ENCODE data around the gene PNMA8A. TPM values are rescaled to one million over a fixed set of nuclear protein-coding genes. Genes with fewer than 3 reads are reported as not detected.
A peak's percentile ranks its signal among the peaks of the same experiment; 100 is the strongest.

Gene PNMA8A
- total RNA-seq, 1 donor from 2014 or later = 10.1 TPM

- no peak for DNase-seq (ENCODE audit: low spot score)
- Mint-ChIP-seq H3K27ac (ENCODE audit: unreplicated experiment) (no peak overlapping the region), H3K36me3 (ENCODE audit: low read depth) (peaks cover 4% of the 10 kb centered on the region), H3K27me3 (ENCODE audit: low read depth) (peaks cover 6% of the 10 kb centered on the region), H3K4me3 (ENCODE audit: unreplicated experiment) (no peak overlapping the region), H3K4me1 (ENCODE audit: low read depth) (peaks cover 5% of the 10 kb centered on the region), H3K9me3 (ENCODE audit: low read depth) (peaks cover 9% of the 10 kb centered on the region)
- no peak for TF ChIP-seq CTCF (IDR thresholded peaks at IDR 0.05)
These were observed 43.4 kb upstream of the PNMA8A start for GRCh38 chr19:46514589-46515289.

- no peak overlapping the region for H3K4me3 Mint-ChIP-seq (ENCODE audit: unreplicated experiment)
- H3K4me1 Mint-ChIP-seq (ENCODE audit: low read depth) = peaks cover 5% of the 10 kb centered on the region
- peaks cover 6% of the 10 kb centered on the region for H3K27me3 Mint-ChIP-seq (ENCODE audit: low read depth)
- H3K36me3 Mint-ChIP-seq (ENCODE audit: low read depth) = peaks cover 4% of the 10 kb centered on the region
- H3K27ac Mint-ChIP-seq (ENCODE audit: unreplicated experiment) = peak overlapping the region; percentile 3
- peak; percentile 93 for DNase-seq (ENCODE audit: low spot score)
- peak; percentile 99 for TF ChIP-seq CTCF (IDR thresholded peaks at IDR 0.05)
- peaks cover 9% of the 10 kb centered on the region for H3K9me3 Mint-ChIP-seq (ENCODE audit: low read depth)
These were observed 42.3 kb upstream of the PNMA8A start for GRCh38 chr19:46513461-46514236.

- H3K27me3 Mint-ChIP-seq (ENCODE audit: low read depth) = peaks cover 6% of the 10 kb centered on the region
- peaks cover 13% of the 10 kb centered on the region for H3K4me1 Mint-ChIP-seq (ENCODE audit: low read depth)
- H3K4me3 Mint-ChIP-seq (ENCODE audit: unreplicated experiment) = no peak overlapping the region
- peaks cover 9% of the 10 kb centered on the region for H3K9me3 Mint-ChIP-seq (ENCODE audit: low read depth)
- TF ChIP-seq CTCF (IDR thresholded peaks at IDR 0.05) = no peak
- DNase-seq (ENCODE audit: low spot score) = no peak
- no peak overlapping the region for H3K27ac Mint-ChIP-seq (ENCODE audit: unreplicated experiment)
- H3K36me3 Mint-ChIP-seq (ENCODE audit: low read depth) = peaks cover 4% of the 10 kb centered on the region
These were observed 39.9 kb upstream of the PNMA8A start for GRCh38 chr19:46511237-46511636.

GRCh38 chr19:46508206-46508605 lies 36.8 kb upstream of the PNMA8A start:
- H3K27ac Mint-ChIP-seq (ENCODE audit: unreplicated experiment) = no peak overlapping the region
- no peak overlapping the region for H3K4me3 Mint-ChIP-seq (ENCODE audit: unreplicated experiment)
- no peak for TF ChIP-seq CTCF (IDR thresholded peaks at IDR 0.05)
- no peaks in the 10 kb centered on the region for H3K27me3 Mint-ChIP-seq (ENCODE audit: low read depth)
- DNase-seq (ENCODE audit: low spot score) = no peak
- H3K36me3 Mint-ChIP-seq (ENCODE audit: low read depth) = peaks cover 4% of the 10 kb centered on the region
- peaks cover 11% of the 10 kb centered on the region for H3K4me1 Mint-ChIP-seq (ENCODE audit: low read depth)
- peaks cover 9% of the 10 kb centered on the region for H3K9me3 Mint-ChIP-seq (ENCODE audit: low read depth)

- DNase-seq (ENCODE audit: low spot score) = no peak
- TF ChIP-seq CTCF (IDR thresholded peaks at IDR 0.05) = no peak
- no peaks in the 10 kb centered on the region for H3K36me3 Mint-ChIP-seq (ENCODE audit: low read depth)
- H3K9me3 Mint-ChIP-seq (ENCODE audit: low read depth) = no peaks in the 10 kb centered on the region
- H3K4me1 Mint-ChIP-seq (ENCODE audit: low read depth) = peaks cover 18% of the 10 kb centered on the region
- H3K27ac Mint-ChIP-seq (ENCODE audit: unreplicated experiment) = no peak overlapping the region
- no peak overlapping the region for H3K4me3 Mint-ChIP-seq (ENCODE audit: unreplicated experiment)
- no peaks in the 10 kb centered on the region for H3K27me3 Mint-ChIP-seq (ENCODE audit: low read depth)
These were observed 32.6 kb upstream of the PNMA8A start for GRCh38 chr19:46503848-46504453.
